Activated CD8-positive, alpha-beta memory T cell treated with anti-CD3 and anti-CD28 coated beads for 4 hours (primary cell): ENCODE data around the gene CCAR1.
"Not testable (repeated sequence)": the region's sequence is repeated elsewhere in the genome, so short reads cannot be mapped to it uniquely, and the experiment has no call there.

Source experiments
- DNase-seq, 2 donors: peaks; one replicate each; pipeline ENCODE4 v3.0.0-alpha.2; 2020; ENCODE audit warnings: low read depth in 2 of 2

The CCAR1 gene

DNA sequence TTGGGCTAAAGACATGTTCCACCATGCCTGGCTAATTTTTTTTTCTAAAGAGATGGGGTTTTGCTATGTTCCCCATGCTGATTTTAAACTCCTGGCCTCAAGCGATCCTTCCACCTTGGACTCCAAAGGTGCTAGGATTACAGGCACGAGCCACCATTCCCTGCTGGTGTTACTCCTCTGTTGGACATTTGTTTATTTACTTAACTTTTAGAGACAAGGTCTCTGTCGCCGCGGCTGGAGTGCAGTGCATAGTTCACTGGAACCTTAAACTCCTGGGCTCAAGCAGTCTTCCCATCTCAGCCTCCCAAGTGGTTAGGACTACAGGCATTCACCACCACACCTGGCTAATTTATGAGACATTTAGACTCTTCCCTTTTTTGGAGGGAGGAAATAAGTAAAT, 38.9 kb downstream of the CCAR1 start:
- no peak for DNase-seq

DNA sequence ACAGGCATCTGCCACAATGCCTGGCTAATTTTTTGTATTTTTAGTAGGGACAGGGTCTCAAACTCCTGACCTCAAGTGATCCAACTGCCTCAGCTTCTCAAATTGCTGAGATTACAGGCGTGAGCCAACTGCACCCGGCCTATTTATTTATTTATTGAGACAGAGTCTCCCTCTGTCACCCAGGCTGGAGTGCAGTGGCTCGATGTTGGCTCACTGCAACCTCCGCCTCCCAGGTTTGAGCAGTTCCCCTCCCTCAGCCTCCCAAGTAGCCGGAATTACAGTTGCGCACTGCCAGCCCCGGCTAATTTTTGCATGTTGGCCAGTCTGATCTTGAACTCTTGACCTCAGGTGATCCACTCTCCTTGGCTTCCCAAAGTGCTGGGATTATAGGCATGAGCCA, 46.4 kb downstream of the CCAR1 start:
- DNase-seq, result not testable (repeated sequence)

DNA sequence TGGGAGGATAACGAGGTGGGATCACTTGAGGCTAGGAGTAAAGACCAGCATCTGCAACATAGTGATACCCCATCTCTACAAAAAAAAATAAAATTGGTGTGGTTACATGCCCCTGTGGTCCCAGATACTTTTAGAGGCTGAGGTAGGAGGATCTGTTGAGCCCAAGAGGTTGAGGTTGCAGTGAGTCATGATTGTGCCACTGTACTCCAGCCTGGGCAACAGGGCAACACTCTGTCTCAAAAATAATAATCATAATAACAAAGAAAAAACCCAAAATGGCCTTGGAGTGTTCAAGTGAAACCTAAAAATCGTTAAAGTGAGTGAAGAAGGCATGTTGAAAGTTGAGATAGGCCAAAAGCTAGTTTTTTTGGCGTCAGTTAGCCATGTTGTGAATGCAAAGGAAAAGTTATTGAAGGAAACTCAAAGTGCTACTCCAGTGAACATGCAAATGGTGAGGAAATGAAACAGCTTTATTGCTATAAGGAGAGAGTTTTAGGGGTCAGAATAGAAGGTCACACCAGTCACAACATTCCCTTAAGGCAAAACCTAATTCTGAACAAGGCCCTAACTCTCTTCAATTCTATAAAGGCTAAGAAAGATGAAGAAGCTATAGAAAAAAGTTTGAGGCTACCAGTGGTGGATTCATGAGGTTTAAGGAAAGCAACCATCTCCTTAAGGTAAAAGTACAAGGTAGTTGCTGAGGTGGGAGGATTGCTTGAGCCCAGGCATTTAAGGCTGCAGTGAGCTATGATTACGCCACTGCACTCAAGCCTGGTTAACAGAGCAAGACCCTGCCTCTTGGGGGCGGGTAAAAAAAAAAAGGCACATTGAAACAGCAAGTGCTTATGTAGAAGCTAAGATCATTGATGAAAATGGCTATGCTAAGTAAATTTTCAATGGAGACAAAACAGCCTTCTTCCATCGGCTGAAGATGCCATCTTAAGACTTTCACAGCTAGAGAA, 60.9 kb downstream of the CCAR1 start:
- no peak for DNase-seq

DNA sequence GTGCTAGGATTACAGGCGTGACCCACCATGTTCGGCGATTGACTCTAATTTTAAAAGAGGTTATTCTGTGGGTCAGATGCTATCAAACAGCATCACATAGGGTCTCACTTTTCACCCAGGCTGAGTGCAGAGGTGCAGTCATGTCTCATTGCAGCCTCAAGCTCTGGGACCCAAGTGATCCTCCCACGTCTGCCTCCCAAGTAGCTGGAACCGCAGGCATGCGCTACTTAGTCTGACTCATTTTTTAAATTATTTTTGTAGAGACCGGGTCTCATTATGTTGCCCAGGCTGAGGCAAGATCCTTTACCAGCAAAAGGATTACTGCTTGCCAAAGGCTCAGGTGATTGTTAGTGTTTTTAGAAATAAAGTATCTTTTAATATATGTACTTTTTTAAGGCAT, 63.4 kb downstream of the CCAR1 start:
- DNase-seq, result no peak

DNA sequence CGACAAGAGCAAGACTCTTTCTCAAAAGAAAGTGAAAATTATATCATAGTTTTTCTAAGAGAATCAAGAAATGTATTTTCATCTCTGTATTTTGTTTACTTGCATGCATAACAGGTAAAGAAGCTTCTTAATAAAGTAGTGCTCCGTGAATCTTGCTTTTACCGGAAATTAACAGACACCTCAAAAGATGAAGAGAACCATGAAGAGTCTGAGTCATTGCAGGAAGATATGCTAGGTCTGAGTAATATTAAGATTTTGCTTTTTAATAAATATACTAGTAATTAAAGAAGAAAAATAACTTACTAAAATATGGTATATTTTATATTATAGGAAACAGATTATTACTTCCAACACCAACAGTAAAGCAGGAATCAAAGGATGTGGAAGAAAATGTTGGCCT, 66.8 kb downstream of the CCAR1 start:
- no peak for DNase-seq

DNA sequence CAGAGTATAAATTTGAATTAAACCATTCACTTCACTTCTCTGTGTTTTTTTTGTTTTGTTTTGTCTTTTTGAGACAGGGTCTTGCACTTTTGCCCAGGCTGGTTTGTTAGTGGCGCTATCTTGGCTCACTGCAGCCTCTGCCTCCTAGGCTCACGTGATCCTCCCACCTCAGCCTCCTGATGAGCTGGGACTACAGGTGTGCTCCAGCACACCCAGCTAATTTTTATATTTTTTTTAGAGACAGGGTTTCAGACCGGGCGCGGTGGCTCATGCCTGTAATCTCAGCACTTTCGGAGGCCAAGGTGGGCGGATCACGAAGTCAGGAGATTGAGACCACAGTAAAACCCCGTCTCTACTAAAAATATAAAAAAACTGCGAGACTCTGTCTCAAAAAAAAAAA, 69.4 kb downstream of the CCAR1 start:
- DNase-seq, result no peak

DNA sequence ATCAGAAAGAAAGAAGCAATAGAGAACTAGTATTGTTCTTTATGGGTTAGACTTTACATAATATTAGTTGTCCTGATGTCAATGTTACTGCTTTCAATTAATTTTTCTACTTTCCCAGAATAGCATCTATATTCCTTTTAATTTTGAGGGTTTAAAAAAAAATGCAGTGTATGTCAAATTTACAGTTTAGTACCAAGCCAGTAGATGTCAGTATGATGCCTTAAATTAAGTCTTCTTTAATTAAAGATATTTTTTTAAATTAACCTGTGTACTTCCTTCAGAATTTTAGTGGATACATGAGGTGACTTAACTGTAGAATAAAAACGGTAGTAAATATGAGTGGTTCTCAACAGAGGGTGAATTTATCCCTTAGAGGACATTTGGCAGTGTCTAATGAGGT, 71.1 kb downstream of the CCAR1 start:
- no peak for DNase-seq

DNA sequence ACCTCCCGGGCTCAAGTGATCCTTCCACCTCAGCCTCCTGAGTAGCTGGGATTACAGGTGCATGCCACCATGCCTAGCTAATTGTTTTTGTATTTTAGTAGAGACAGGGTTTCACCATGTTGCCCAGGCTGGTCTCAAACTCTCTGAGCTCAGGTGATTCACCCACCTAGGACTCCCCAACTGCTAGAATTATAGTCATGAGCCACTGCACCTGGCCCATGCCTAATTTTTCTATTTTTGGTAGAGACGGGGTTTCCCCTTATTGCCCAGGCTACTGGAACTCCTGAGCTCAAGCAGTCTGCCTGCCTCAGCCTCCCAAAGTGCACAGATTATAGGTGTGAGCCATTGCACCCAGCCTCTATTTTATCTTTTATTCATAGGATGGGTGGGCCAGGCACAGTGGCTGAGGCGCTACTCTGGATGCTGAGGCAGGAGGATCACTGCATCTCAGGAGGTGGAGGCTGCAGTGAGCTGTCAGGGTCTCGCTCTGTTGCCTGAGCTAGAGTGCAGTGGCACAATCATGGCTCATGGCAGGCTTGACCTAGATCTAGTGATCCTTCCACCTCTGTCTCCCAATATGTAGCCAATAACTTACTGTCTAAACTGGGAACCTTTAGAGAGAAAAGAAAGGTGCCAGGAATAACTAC, 75.0 kb downstream of the CCAR1 start:
- DNase-seq, result no peak

DNA sequence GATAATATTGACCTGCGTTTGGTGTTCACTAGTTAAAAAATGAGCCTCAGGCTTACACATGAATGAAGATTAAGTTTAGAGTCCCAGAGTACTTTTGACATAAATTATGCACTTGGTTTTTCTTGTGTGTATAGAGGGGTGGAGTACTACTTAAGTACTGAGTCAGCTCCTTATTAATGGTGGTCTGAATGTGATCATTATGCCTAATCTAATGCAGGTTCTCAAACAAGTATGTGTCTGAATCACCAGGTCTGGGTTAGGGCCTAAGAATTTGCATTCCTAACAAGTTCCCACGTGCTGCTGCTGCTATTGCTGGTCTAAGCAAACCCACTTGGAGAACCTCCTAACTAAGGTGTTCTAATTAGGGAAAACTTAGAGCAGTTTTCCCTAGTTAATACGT, 75.6 kb downstream of the CCAR1 start:
- no peak for DNase-seq

DNA sequence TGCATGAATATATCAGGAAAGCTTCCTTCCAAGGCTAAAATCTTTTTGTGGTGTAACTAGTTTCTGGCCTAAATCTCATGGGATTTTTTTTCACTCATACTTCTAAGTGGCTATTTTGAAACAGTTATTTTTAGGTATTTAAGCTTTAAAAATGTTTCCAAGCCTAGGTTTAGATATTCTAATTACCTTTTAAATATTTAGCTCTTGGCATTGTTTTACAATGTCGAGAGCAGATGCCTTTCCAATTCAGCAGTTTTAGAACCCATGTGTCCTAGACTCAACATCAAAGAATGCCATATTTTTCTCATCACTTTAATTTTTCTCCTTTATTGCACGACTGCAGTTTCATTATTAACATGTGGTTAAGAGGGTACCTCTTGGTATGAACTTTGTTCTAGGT, 79.2 kb downstream of the CCAR1 start:
- no peak for DNase-seq

DNA sequence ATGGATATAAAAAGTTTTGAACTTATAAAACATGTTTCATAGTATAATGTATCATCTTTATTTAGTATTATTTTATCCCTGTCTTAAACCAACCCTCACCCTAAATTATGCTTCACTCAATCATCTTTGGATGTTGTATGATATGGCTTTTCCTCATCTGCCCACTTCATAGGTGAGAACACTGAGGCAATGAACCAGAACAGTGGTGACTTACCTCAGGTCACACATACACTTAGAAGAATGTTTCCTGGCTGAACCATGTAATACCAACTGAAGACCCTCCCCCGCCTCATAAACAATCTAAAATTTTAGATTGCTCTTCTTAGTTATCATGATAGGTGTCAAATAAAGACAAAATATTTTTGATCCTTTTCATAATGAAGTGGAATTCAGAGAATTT, 83.7 kb downstream of the CCAR1 start:
- no peak for DNase-seq

DNA sequence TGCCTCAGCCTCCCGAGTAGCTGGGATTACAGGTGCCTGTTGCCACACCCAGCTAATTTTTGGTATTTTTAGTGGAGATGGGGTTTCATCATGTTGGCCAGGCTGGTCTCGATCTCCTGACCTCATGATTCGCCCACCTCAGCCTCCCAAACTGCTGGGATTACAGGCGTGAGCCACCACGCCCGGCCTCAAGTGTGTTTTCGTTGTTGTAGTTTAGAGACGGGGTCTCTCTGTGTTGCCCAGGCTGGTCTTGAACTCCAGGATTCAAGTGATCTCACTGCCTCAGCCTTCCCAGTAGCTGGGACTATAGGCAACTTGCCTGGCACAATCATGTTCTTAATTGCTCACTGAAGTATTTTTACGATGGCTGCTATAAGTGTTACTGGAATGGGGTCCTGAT, 89.8 kb downstream of the CCAR1 start:
- not testable (repeated sequence) for DNase-seq

DNA sequence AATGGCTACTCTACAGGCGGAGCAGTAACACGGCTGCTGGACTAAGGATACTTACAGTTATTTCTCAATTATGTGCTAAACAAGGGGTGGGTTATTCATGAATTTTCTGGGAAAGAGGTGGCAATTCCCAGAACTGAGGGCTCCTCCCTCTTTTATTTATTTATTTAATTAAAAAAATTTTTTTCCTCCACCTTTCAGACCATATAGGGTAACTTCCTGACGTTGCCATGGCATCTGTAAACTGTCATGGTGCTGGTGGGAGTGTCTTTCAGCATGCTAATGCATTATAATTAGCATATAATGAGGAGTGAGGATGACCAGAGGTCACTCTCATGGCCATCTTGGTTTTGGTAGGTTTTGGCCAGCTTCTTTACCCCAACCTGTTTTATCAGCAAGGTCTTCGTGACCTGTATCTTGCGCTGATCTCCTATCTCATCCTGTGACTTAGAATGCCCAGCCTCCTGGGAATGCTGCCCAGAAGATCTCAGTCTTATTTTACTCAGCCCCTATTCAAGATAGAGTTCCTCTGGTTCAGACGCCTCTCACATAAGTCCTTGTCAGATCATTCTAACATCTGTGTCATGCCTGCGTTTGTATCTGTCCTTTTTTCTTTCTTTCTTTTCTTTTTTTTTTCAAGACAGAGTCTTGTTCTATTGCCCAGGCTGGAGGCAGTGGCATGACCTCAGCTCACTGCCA, 90.4 kb downstream of the CCAR1 start:
- DNase-seq, result no peak

DNA sequence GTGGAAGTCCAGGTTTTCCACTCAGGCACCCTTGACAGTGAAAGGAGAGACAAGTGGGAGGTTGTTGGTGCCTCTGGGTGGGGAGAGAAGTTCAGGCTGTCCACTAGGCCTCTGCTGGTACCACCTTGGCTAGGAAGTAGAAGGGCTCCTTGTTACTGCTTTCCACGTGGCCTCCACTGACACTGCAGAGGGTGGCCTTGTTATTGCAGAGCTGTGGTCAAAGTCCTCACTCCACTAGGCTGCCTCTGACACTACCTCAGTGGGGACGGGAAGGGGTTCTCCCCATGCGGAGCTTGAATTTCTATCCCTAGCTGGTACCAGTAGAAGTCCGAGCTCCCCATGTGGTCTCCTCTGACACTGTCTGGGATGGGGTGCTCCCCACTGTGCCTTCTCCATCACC, 91.4 kb downstream of the CCAR1 start:
- DNase-seq, result no peak

DNA sequence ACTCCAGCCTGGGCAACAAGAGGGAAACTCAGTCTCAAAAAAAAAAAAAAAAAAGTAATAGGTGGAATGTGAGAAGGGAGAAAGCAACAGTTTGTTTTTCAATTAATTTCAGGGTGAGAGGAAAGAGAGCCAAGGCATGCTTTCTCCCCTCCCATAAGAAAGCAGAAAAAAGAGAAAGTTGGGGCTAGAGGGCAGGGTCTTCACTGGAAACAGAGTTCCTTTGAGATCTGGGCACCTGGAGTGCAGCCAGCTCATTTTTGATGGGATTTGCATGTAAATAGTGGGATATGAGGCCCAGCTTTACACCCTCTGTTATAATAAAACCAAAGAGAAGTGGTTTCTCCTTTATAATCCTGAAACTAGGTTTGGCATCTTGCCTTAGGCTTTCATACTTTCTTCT, 92.5 kb downstream of the CCAR1 start:
- no peak for DNase-seq

DNA sequence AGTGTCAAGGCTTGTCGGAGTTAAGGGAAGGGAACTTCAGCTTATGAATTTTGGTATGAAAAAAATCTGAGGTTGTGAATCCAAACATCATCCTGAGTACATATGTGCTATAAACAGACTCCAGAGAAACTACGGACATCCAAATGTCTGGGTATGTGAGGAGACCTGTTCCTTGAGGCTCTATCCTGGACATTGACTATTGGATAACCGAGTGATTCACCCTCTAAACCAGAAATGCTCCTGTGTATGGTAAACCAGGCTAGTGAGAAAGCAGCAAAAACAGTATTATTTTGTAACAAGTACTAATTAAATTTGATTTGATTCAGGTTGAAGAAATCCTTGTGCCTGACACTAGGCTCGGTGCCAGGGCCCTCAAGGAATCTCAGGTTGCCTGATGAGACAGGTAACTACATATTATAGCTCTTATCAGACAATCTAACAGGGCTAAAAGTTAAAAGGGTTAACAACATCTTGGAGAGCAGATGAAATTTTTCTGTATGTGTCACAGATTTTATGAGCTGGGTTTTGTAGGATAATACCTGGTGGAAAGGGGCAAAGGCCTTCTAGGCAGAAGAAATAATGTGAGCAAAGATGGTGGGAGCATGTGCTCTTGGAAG, 95.9 kb downstream of the CCAR1 start:
- no peak for DNase-seq

DNA sequence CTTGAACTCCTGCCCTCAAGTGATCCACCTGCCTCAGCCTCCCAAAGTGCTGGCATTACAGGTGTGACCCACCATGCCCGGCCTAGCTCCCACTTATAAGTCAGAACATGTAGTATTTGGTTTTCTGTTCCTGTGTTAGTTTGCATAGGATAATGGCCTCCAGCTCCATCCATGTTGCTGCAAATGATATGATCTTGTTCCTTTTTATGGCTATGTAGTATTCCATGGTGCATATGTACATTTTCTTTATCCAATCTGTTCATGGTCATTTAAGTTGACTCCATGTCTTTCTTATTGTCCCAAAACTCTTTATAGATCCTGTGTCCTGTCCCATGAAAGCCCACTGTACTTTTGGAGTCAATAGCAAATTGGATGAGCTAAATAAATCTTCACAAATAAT, 99.3 kb downstream of the CCAR1 start:
- not testable (repeated sequence) for DNase-seq

DNA sequence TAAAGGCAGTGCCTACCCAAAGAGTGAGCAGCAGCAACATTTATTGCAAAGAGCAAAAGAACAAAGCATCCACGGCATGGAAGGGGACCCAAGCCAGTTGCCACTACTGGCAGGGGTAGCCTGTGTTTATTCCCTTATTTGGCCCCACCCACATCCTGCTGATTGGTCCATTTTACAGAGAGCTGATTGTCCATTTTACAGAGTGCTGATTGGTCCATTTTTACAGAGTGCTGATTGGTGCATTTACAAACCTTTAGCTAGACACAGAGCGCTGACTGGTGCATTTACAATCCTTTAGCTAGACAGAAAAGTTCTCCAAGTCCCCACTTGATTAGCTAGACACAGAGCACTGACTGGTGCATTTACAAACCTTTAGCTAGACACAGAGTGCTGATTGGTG, 101.6 kb downstream of the CCAR1 start:
- not testable (repeated sequence) for DNase-seq

DNA sequence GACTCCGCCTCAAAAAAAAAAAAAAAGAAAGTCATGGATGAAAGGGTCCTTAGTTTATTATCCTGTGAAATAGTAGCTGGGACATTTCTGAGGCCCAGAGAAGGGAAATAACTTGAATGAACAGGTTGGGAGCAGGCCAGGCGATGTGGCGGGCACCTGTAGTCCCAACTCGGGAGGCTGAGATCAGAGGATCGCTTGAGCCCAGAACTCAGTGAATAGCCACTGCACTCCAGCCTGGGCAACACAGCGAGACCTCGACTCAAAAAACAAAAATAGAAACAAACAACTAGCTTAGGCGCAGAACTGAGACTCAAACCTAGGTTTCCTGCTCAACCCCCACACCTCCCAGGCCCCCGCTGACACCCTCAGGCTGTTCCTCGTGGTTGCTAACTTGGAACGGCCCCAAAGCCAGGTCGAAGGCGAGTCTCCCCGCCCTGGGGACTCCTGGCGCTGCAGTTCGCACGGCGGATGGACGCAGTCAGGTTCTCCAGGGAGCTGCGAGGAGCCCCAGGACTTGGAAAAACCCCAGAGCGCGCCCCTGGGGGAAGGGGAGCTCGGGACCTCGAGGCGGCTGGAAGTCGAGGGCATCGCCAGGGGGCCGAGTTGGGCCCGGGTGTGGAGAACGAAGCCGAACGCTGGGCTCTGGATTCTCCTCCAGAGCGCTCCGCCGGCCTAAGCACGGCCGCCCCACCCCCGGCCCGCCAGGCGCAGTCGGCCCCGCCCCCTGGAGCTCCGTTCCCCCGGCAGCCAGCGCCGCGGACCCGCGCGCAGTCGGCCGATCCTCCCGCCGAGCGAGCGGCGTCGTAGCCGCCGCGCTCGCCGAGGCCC, 105.9 kb downstream of the CCAR1 start, which contains the start of gene STOX1:
Gene STOX1, plus strand, starts transcription at position 768 of the 828 bp plus-strand sequence. CDS start 93 bp downstream, outside the sequence.
- peak; percentile 8 to 14 for DNase-seq

DNA sequence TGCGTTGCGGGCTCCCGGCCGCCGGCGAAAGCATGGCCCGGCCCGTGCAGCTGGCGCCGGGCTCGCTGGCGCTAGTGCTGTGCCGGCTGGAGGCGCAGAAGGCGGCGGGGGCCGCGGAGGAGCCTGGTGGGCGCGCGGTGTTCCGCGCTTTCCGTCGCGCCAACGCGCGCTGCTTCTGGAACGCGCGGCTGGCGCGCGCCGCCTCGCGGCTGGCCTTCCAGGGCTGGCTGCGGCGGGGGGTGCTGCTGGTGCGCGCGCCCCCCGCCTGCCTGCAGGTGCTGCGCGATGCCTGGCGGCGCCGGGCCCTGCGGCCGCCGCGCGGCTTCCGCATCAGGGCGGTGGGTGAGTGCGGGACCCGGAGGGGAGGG, 106.5 kb downstream of the CCAR1 start:
- DNase-seq, result not testable (repeated sequence)

DNA sequence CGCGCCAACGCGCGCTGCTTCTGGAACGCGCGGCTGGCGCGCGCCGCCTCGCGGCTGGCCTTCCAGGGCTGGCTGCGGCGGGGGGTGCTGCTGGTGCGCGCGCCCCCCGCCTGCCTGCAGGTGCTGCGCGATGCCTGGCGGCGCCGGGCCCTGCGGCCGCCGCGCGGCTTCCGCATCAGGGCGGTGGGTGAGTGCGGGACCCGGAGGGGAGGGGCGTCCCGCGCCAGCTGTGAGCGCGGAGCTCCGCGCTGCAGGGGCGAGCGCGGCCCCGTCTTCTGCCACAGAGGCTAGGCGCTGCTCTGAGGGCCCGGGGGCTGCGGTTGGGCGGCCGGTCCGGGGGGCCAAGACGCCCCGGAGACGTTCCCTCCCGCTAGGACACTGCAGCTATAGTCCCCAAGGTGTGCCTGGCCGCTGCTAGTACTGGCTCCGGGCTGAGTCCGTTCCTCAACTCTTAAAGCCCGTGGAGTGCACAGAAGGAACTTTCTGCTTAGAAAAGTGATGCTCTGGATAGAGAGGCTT, 107.1 kb downstream of the CCAR1 start:
- DNase-seq, result not testable (repeated sequence)
